Measurements from ENCODE around the gene AP1M1. TPM values are rescaled to one million over a fixed set of nuclear protein-coding genes. Genes with fewer than 3 reads are reported as not detected.

Gene AP1M1
- total RNA-seq, 1 donor from 2014 or later: 23.4 TPM

DNA sequence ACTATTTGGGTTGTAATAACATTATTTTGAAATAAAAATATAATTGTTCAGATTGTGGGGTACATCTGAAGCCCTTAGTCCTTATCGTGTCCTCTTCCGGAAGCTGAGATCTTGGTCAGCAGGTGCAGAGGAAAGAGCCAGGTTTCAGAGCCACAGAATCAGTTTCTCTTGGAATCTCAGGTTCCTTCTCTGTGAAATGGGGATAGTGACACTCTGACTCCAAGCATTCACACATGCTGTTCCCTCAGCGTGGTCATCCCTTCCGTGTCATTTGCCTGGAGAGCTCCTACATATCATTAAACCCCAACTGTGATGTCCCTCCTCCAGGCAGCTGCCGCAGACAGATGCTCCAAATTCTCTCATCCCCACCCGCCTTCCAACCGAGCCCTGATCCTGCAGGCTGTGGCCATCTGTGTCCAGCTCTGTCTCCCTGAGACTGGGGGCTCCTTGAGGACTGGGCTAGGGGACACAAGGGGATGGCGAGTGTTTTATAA, 59.8 kb downstream of the AP1M1 start:
- no peak for DNase-seq (ENCODE audit: low read depth)
- Histone ChIP-seq H3K4me3 (ENCODE audit: low read depth, low read length) (no peak overlapping the region), H3K36me3 (ENCODE audit: control insufficient read depth, insufficient read depth, low read length) (no peaks in the 10 kb centered on the region), H3K27me3 (ENCODE audit: control insufficient read depth, insufficient read depth, low read length) (peaks cover 6% of the 10 kb centered on the region)
- FAIRE-seq: no peak
- TF ChIP-seq, protein P1, sequence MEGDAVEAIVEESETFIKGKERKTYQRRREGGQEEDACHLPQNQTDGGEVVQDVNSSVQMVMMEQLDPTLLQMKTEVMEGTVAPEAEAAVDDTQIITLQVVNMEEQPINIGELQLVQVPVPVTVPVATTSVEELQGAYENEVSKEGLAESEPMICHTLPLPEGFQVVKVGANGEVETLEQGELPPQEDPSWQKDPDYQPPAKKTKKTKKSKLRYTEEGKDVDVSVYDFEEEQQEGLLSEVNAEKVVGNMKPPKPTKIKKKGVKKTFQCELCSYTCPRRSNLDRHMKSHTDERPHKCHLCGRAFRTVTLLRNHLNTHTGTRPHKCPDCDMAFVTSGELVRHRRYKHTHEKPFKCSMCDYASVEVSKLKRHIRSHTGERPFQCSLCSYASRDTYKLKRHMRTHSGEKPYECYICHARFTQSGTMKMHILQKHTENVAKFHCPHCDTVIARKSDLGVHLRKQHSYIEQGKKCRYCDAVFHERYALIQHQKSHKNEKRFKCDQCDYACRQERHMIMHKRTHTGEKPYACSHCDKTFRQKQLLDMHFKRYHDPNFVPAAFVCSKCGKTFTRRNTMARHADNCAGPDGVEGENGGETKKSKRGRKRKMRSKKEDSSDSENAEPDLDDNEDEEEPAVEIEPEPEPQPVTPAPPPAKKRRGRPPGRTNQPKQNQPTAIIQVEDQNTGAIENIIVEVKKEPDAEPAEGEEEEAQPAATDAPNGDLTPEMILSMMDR (IDR thresholded peaks at IDR 0.05; ENCODE audit: insufficient read depth, low read length, severe bottlenecking): no peak

DNA sequence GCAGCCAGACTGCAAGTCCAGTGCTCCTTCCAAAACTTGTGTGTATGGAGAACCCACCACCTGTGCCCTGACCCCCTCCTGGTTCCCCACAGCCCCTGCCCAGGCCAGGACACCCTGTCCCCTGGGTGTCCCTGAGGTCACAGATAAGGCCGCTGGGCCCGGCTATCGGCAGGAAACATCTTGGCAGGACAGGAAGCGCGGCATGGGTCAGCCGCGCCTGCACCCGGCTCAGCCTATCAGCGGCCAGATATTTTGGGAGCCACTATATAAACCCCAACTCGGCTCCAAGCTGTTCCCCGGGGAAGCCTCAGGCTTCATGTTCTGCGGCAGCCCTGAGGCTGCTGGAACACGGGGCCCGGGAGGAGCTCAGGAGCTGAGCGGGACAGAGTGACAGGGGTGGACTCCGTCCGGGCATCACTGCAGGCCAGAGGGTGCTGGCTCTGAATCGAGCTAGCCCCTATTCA, 60.8 kb downstream of the AP1M1 start:
- Histone ChIP-seq H3K36me3 (ENCODE audit: control insufficient read depth, insufficient read depth, low read length) (no peaks in the 10 kb centered on the region), H3K4me3 (ENCODE audit: low read depth, low read length) (no peak overlapping the region), H3K27me3 (ENCODE audit: control insufficient read depth, insufficient read depth, low read length) (peaks cover 8% of the 10 kb centered on the region)
- DNase-seq (ENCODE audit: low read depth): no peak
- TF ChIP-seq, protein P1 (IDR thresholded peaks at IDR 0.05; ENCODE audit: insufficient read depth, low read length, severe bottlenecking): no peak
- FAIRE-seq: no peak

DNA sequence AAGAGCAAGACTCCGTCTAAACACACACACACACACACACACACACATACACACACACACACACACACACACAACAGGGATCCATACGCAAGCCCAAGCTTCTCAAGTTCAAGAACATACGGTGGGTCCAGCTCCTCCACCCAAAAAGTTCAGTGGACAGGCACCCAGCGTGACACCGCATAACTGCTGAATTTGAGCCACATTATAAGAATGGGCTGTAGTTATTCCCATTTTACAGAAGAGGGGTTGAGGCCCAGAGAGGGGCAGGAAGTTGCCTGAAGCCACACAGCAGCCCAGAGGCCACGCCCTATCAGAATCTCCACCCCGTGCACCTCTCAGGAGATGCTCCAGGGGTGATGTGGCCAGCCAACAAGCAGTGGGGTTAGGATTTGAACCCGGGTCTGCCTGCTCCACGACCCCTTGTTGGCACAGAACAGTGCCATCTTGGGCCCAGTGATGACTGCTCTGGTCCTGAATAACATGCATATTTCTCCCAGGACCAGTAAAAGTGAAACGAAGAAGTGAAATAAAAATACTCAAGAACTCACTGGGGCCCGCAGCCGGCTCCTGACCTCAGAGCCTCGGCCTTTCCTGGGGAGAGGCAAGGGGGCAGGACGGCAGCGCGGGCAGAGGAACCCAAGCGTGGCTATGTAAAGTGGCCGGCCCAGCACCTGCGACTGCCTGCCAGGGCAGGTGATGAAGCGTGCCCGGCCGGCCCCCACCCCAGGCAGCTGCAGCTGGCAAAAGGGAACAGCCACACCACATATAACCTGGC, 61.9 kb downstream of the AP1M1 start:
- TF ChIP-seq, protein P1 (IDR thresholded peaks at IDR 0.05; ENCODE audit: insufficient read depth, low read length, severe bottlenecking): no peak
- FAIRE-seq (no peak), DNase-seq (ENCODE audit: low read depth) (no peak)
- H3K36me3 ChIP-seq (ENCODE audit: control insufficient read depth, insufficient read depth, low read length): no peaks in the 10 kb centered on the region
- H3K4me3 ChIP-seq (ENCODE audit: low read depth, low read length): no peak overlapping the region
- H3K27me3 ChIP-seq (ENCODE audit: control insufficient read depth, insufficient read depth, low read length): peaks cover 8% of the 10 kb centered on the region

DNA sequence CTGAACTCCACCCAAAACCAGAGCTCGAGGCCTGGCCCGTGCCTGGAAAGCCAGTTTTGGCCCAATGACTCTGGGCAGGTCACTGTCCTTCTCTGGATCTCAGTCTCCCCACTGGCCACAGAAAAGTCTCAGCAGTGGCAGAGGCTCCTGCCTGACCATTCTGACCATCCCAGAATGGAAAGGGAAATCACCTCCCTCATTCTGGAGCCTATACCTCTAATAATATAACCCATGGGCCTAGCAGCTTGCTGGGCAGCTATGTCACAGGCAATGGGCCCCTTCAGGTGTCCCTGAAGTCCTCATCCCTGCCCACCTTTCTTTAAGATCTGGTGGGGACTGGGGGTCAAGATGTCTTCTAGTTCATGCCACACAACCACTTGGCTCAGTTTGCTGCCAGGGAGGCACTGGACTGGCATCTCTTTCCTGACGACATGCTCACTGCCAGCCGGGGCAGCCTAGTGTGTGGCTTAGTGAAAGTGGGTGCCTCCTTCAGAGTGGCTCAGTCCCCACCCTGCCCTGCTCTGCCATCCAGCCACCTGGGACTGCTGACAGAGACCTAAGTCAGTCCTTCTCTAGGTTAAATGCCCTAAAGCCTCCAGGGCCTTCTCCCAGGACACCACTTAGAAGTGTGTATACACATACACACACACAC, 62.6 kb downstream of the AP1M1 start:
- Histone ChIP-seq H3K36me3 (ENCODE audit: control insufficient read depth, insufficient read depth, low read length) (no peaks in the 10 kb centered on the region), H3K4me3 (ENCODE audit: low read depth, low read length) (no peak overlapping the region), H3K27me3 (ENCODE audit: control insufficient read depth, insufficient read depth, low read length) (peaks cover 9% of the 10 kb centered on the region)
- no peak for DNase-seq (ENCODE audit: low read depth)
- TF ChIP-seq, protein P1 (IDR thresholded peaks at IDR 0.05; ENCODE audit: insufficient read depth, low read length, severe bottlenecking): no peak
- no peak for FAIRE-seq

DNA sequence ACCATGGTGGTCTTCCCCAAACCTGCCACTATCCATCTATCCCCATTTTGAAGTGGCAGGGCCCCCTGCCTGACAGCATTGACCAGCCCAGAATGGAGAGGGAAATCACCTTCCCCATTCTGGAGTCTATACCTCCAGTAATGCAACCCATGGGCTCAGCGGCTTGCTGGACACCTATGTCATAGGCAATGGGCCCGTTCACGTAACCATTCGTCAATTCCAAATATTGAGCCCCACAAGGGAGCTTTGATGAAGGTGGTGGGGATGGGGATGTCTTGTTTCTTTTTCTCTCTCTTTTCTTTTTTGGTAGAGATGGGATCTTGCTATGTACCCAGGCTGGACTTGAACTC, 63.1 kb downstream of the AP1M1 start:
- Histone ChIP-seq H3K27me3 (ENCODE audit: control insufficient read depth, insufficient read depth, low read length) (peaks cover 9% of the 10 kb centered on the region), H3K4me3 (ENCODE audit: low read depth, low read length) (no peak overlapping the region), H3K36me3 (ENCODE audit: control insufficient read depth, insufficient read depth, low read length) (no peaks in the 10 kb centered on the region)
- DNase-seq (ENCODE audit: low read depth) (no peak), FAIRE-seq (no peak)
- TF ChIP-seq, protein P1 (IDR thresholded peaks at IDR 0.05; ENCODE audit: insufficient read depth, low read length, severe bottlenecking): no peak
